Skeletal muscle satellite cell (primary cell): ENCODE data around the gene FAM234A.
A peak's percentile ranks its signal among the peaks of the same experiment; 100 is the strongest.
"Not testable (repeated sequence)": the region's sequence is repeated elsewhere in the genome, so short reads cannot be mapped to it uniquely, and the experiment has no call there.

Experiments
- H3K27me3 ChIP-seq: 2 replicates; pipeline ENCODE4 v1.7.0; 2013; ENCODE audit warnings: low read length; ENCODE audit not compliant: control insufficient read depth, insufficient read depth
- H3K36me3 ChIP-seq: 2 replicates; pipeline ENCODE4 v1.7.0; 2013; ENCODE audit warnings: mild to moderate bottlenecking, control low read depth, low read length; ENCODE audit not compliant: insufficient read depth
- H3K4me1 ChIP-seq: 2 replicates; pipeline ENCODE4 v1.7.0; 2013; ENCODE audit warnings: low read length; ENCODE audit not compliant: control insufficient read depth, insufficient read depth
- H3K4me2 ChIP-seq: 2 replicates; pipeline ENCODE4 v1.7.0; 2013; ENCODE audit warnings: mild to moderate bottlenecking, low read length
- H3K4me3 ChIP-seq: 2 replicates; pipeline ENCODE4 v1.7.0; 2013; ENCODE audit warnings: low read length
- H3K9ac ChIP-seq: 2 replicates; pipeline ENCODE4 v1.7.0; 2013; ENCODE audit warnings: mild to moderate bottlenecking, low read depth, low read length, moderate library complexity
- H3K9me3 ChIP-seq: replicated peaks from 2 replicates; pipeline ENCODE4 v1.7.0; 2013; ENCODE audit warnings: mild to moderate bottlenecking, control low read depth, low read length

FAM234A gene

DNA sequence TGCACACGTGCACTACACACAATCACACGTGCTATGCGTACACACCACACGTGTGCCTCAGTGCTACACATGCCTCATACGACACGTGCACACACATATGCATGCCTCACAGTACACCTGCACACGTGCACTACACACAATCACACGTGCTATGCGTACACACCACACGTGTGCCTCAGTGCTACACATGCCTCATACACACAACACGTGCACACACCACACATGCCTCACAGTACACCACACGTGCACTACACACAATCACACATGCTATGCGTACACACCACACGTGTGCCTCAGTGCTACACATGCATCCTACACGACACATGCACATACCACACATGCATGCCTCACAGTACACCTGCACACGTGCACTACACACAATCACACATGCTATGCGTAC, 32.9 kb downstream of the FAM234A start:
- H3K4me2 ChIP-seq, H3K4me3 ChIP-seq, H3K9me3 ChIP-seq, H3K36me3 ChIP-seq, H3K9ac ChIP-seq, H3K4me1 ChIP-seq, H3K27me3 ChIP-seq: not testable (repeated sequence)

DNA sequence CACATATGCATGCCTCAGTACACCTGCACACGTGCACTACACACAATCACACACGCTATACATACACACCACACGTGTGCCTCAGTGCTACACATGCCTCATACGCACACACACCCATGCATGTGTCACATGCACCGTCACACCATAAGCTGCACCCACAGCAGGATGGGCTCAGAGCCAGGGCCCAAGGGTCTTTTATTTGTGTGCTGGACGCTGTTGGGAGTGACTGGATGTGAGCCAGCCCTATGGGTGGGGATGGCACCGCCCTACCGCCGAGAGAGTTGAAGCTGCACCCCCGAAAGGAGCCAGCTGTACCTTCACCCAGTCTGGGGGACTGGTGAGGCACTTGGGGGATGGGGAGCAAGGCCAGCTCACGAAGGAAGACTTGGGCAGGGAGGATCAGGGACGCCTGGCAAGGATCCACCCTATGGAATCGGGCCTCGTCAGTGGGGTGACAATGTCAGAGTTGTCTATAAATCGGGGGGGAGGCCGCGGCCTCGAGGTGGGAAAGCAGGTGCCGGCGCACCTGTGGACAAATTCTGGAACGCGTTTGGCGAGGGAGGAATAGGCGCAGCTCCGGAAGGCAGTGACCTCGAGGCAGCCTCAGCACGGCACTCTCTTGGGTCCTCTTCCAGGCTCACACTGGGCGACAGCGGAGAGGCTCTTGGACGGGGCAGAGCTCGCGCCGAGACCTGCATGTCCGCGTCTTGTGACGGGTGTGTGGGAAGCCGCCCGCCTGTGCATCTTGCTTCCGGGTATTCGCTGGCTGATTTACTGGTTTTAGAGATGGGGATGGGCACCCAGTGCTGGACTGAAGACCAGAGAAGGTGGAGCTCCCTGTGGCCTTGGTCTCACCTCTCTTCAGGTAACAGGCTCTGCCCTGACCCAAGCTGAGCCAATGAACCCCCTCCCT, 33.8 kb downstream of the FAM234A start:
- Histone ChIP-seq H3K36me3 (peaks cover 6% of the 10 kb centered on the region), H3K9me3 (no peaks in the 10 kb centered on the region), H3K4me3 (no peak overlapping the region), H3K9ac (no peak overlapping the region), H3K4me2 (no peak overlapping the region), H3K4me1 (peaks cover 5% of the 10 kb centered on the region), H3K27me3 (peaks cover 7% of the 10 kb centered on the region)

DNA sequence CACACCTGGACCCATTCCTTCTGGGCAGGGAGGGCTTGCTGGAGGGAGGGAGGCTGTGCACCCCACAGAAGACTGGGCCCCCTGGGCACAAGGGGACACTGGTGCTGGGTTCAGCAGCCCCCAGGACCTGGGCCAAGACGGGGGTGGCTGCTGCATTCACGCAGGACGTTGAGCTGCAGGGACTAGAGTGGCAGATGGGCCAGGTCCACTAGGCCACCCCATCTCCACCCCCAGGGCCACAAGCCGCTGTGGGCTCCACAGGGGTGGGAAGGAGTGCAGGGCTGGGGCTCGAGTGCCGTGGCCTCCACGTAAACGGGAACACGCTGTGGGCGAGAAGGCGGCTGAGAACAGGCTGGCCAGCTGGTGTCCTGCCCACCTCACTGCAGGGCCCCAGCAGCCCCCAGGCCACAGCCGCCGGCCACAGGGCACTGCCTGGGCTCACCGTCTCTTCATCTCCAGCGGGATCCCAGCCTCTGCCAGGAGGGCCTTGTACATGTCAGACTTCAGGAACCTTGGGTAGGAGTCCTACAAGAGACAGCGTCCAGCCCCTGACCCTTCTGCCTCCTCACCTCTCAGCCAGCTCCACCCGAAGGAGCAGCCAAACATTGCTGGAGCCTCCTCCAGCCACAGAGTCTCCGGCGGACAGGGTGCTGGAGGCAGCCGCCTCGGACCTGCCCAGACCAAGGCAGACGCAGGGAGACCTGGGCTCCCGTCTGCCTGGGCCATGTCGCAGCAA, 34.6 kb downstream of the FAM234A start:
- Histone ChIP-seq H3K36me3 (peaks cover 6% of the 10 kb centered on the region), H3K4me2 (no peak overlapping the region), H3K9me3 (no peaks in the 10 kb centered on the region), H3K4me3 (no peak overlapping the region), H3K4me1 (peaks cover 5% of the 10 kb centered on the region), H3K9ac (no peak overlapping the region), H3K27me3 (peaks cover 8% of the 10 kb centered on the region)

DNA sequence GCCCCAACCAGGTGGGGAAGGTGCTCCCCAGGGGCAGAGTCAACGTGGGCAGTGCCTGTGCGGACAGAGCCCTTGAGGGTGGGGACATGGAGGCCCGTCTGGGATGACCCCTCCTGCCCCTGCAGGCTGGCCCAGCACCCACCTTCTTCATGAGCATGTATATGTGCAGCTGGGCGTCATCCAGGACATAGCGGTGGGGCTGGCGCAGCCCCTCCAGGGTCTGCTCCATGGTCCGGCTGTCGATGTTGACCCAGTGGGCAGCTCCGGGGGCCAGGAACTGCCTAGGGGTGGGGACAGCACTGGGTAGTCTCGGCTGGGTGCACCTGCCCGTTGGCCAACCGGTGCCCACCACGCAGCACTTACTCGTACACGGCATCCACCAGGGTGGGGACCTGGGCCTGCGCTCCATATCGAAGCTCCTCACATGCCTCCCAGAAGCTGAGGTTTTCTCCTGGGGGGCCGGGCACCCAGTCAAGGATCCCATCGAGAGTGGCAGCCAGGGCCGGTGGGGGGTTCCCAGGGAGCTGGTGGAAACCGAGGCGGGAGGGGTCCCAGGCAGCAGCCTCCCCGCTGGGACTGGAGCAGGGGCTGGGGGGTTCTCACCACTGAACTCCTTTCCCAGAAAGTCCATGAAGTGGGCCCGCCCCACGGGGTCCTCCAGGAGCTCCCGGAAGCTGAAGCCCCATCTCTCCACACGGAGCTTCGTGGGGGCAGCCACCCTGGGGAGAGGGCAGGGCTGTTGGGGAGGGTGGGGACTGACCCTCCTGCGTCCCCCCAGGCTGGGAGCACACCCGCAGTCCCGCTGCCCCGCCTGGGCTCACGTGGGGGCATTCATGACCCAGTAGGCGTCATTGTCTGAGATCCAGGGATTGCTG, 36.0 kb downstream of the FAM234A start:
- H3K9me3 ChIP-seq = no peaks in the 10 kb centered on the region
- H3K36me3 ChIP-seq = no peaks in the 10 kb centered on the region
- no peak overlapping the region for H3K9ac ChIP-seq
- peaks cover 8% of the 10 kb centered on the region for H3K4me1 ChIP-seq
- no peak overlapping the region for H3K4me2 ChIP-seq
- H3K4me3 ChIP-seq = no peak overlapping the region
- peaks cover 19% of the 10 kb centered on the region for H3K27me3 ChIP-seq

DNA sequence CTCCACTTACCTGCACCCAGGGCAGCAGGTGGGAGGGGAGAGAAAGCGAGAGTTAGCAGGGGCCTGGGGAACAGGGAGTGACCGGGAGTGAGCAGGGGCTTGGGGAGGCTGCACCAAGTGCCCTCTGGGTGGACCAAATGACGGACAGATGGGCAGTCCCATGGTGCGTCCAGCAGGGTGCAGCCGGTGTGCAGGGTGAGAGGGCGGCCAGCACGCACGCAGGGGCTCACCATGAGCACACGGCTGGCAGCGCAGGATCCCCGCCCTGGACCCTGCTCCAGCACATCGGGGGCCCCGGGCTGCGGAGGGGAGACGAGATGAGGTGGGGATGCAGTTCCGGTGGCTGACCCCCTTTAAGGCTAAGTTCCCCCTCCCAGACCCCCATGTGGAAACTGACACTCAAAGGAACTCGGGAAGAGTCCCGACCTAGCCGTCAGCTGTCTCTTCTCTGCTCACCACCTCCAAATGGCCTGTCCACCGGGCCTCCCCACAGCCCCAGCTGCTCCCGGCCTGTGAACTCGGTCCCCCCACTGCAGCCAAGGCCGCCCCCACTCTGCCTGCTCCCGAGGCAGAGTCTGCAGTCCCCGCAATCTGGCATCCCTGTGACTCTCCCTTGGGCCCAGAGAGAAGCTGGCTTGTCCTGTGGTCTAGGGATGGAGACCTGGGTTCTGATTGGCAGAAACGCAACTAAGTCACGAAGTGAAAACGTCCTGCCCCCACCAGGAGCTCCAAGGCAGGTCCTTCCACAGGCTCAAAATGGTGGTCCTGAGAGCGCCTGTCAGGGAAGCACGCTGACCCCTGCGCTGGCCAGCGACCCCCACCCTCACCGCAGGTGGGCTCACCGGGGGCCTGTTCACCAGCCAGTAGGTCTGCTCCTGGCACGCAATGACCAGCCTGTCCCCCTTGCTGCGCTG, 38.3 kb downstream of the FAM234A start:
- Histone ChIP-seq H3K4me3 (no peak overlapping the region), H3K9me3 (no peaks in the 10 kb centered on the region), H3K4me1 (peaks cover 4% of the 10 kb centered on the region), H3K36me3 (no peaks in the 10 kb centered on the region), H3K27me3 (peaks cover 19% of the 10 kb centered on the region), H3K4me2 (no peak overlapping the region), H3K9ac (no peak overlapping the region)

DNA sequence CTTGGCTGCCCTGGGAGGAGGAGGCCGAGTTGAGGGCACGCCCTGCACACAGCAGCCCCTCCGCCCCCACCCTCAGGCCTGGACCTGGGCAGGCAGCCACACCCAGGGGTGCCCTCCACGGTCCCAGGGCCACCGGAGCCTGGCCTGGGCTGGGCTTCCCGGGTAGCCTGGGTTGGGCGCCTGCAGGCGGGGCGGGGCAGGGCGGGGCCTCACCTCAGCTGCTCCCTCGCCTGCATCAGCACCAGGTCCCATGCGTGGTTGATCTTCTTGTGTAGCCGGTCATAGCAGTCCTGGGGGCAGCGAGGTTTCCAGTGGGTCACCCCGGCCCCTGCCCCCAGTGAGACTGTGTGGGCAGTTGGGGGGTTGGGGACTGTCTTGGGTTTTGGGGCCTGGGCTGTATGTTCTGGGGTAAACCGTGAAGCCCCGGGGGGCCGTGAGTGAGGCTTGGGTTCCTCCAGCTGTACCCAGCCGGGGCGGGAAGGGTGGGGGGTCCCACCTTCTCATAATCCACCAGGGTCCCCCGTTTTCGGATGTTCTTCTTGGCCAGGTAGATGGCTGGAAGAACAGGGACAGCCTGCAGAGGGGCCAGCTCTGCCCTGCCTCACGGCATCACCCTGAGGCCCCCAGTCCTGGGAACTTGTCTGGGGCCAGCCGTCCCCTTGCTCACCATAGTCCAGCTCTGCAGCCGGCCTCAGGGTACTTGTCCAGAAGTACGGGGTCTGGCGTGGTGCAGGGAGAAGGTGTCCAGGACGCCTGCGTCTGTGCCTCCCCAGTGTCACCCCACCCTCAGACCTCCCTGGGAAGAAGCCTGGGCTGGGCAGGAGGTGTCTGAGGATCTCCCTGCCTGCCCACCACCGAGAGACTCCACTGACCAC, 39.2 kb downstream of the FAM234A start:
- Histone ChIP-seq H3K9ac (no peak overlapping the region), H3K4me2 (no peak overlapping the region), H3K4me3 (no peak overlapping the region), H3K9me3 (no peaks in the 10 kb centered on the region), H3K36me3 (no peaks in the 10 kb centered on the region), H3K4me1 (peaks cover 4% of the 10 kb centered on the region), H3K27me3 (peaks cover 16% of the 10 kb centered on the region)

DNA sequence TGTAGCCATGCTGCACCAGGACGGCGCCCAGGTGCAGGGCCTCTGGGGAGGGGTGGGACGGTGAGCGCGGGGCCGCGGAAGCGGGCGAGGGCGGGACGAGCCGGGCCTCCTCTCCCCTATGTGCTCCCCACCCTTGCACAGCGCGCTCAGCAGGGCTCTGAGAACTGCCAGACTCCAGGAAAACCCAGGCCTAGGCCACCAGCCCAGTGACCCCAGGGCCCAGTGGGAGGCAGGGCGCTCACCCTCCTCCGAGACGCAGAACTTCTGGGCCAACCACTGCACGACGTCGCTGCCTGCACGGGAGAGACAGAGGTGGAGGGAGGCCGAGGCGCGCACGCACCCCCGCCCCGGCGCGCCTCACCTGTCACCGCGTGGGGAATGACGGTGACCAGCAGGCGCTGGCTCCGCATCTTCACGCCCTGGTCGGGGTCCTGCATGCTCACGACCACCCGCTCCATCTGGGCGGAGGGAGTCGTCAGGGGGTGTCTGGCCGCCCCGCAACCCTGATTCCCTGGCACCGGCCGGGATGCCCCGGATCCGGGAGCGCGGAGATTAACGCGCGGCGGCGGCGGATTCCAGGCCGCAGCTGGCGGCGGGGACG, 40.5 kb downstream of the FAM234A start:
- Histone ChIP-seq H3K9me3 (no peaks in the 10 kb centered on the region), H3K9ac (no peak overlapping the region), H3K36me3 (no peaks in the 10 kb centered on the region), H3K27me3 (peaks cover 12% of the 10 kb centered on the region), H3K4me2 (peak overlapping the region; percentile 76), H3K4me3 (peak overlapping the region; percentile 63), H3K4me1 (peaks cover 4% of the 10 kb centered on the region)

DNA sequence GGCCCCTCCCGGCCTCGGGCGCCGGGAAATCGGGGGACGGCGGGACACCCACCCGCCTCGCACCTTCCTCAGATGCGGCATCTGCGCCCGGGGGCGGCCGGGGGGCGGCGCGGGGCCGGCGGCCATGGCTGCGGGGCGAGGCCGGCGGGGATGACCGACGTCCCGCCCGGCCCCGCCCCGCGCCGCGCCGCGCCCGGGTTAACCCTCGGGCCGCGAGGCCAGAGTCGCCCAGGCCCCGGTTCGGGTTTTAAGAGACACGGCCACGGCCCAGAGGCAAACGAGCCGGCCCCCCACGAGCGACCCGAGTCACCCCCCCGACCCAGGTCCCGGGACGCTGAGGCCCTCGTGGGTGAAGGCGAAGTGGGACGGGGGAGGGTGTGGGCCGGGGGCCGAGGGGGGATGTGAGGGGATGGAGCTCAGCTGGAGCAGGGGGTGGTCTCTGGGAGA, 41.2 kb downstream of the FAM234A start, which contains the start of gene RGS11:
Gene RGS11, minus strand, starts transcription at position 159 of the 447 bp plus-strand sequence. Its CDS starts 33 bp downstream, at position 126.
- Histone ChIP-seq H3K27me3 (peaks cover 13% of the 10 kb centered on the region), H3K9me3 (no peaks in the 10 kb centered on the region), H3K4me2 (peak within 1 kb of the TSS; percentile 76), H3K4me1 (peaks cover 4% of the 10 kb centered on the region), H3K36me3 (no peaks in the 10 kb centered on the region), H3K4me3 (peak within 1 kb of the TSS; percentile 63), H3K9ac (no peak within 1 kb of the TSS)

DNA sequence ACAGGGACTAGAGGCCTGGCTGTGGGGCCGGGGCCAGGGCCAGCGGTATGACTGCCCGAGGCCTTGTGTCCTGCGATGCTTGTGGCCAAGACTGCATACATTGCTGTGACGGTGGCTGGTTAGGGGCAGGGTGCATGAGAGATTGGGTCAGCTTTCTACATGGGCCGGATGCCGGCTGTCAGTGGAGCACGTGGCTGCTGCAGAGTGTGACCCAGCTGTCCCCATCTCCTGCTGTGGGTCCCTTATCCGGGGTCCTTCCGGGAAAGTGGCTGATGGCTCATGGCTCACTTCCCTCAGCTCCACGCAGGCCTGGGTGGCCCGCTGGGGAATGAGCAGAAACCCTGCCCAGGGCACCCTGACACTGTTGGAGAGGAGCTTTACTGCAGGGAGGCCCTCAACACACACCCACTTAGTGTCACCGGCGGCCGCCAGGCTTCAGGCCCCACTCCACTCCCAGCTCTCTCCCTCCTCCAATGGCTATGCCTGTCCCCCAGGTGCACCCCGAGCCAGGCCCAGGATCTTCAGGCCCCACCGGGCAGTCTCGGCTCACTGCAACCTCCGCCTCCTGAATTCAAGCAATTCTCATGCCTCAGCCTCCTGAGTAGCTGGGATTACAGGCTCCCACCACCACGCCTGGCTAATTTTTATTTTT, 41.9 kb downstream of the FAM234A start:
- H3K4me3 ChIP-seq = no peak overlapping the region
- H3K9me3 ChIP-seq = no peaks in the 10 kb centered on the region
- no peak overlapping the region for H3K9ac ChIP-seq
- no peak overlapping the region for H3K4me2 ChIP-seq
- no peaks in the 10 kb centered on the region for H3K36me3 ChIP-seq
- peaks cover 21% of the 10 kb centered on the region for H3K27me3 ChIP-seq
- H3K4me1 ChIP-seq = peaks cover 4% of the 10 kb centered on the region
